ENCODE measurements around the gene CDADC1. TPM values are rescaled to one million over a fixed set of nuclear protein-coding genes. Genes with fewer than 3 reads are reported as not detected.

The CDADC1 gene
- total and polyA plus RNA-seq, 2 donors (not counting 3 experiments of a cell fraction or from before 2014, with no cell fraction given): 2.4 to 9.1 TPM

GRCh38 chr13:49238621-49239020, 9.1 kb upstream of the CDADC1 start:
- Histone ChIP-seq H3K9me3 (replicated peaks; ENCODE audit: control insufficient read depth, insufficient read depth, low read length) (no peaks in the 10 kb centered on the region), H3K4me3 (replicated peaks in 1 of 3; ENCODE audit: insufficient read depth in 1 of 3, low read depth in 1 of 3, low read length in 3 of 3) (no peak overlapping the region), H3K4me1 (ENCODE audit: control insufficient read depth, extremely low read depth, insufficient read depth, low read length) (no peaks in the 10 kb centered on the region), H3K9me1 (replicated peaks; ENCODE audit: control insufficient read depth, extremely low read depth, insufficient read depth, low read length) (no peaks in the 10 kb centered on the region), H2AFZ (ENCODE audit: low read depth, low read length) (no peak overlapping the region), H3K36me3 (ENCODE audit: control insufficient read depth in 2 of 2, extremely low read depth in 1 of 2, insufficient read depth in 2 of 2, low read length in 2 of 2) (no peaks in the 10 kb centered on the region), H3K9ac (replicated peaks; ENCODE audit: extremely low read depth, insufficient read depth, low read length) (no peak overlapping the region), H3K27ac (ENCODE audit: insufficient read depth, low read depth, low read length) (no peak overlapping the region), H3K4me2 (ENCODE audit: insufficient read depth, low read length) (no peak overlapping the region), H3K27me3 (ENCODE audit: control insufficient read depth in 2 of 2, insufficient read depth in 2 of 2, low read length in 2 of 2) (no peaks in the 10 kb centered on the region), H3K79me2 (ENCODE audit: control insufficient read depth, insufficient read depth, low read length) (no peaks in the 10 kb centered on the region), H4K20me1 (replicated peaks; ENCODE audit: control insufficient read depth, extremely low read depth, insufficient read depth, low read length) (no peaks in the 10 kb centered on the region)
- dilution Hi-C loops (cut with MboI; ENCODE audit: extremely low pct_ligation_motif_present, low sequenced_read_pairs) (no loop called here), intact Hi-C loops (cut with micrococcal nuclease) (no loop called here)
- CTCF ChIA-PET: interaction anchor here (0.9 to 2.8 kb wide), 3 partner anchors 9 to 42 kb away, joined by 4 to 11 read pairs (median 5); partner anchors contain the start of gene CDADC1
- TF ChIP-seq MYC (IDR thresholded peaks at IDR 0.05; ENCODE audit: low read depth, low read length) (no peak), GATA2 (IDR thresholded peaks at IDR 0.05; ENCODE audit: insufficient read depth, insufficient read length, low read depth, low read length) (no peak), MAX (IDR thresholded peaks at IDR 0.05; ENCODE audit: insufficient read depth, insufficient read length) (no peak), JUN (IDR thresholded peaks at IDR 0.05; ENCODE audit: borderline replicate concordance, insufficient read depth, insufficient read length, low read depth) (no peak), EZH2 (IDR thresholded peaks at IDR 0.05; ENCODE audit: borderline replicate concordance, low read depth, low read length, severe bottlenecking) (no peak), POLR2A (IDR thresholded peaks at IDR 0.05; ENCODE audit: low read depth, low read length) (no peak), POLR2AphosphoS5 (IDR thresholded peaks at IDR 0.05; ENCODE audit: insufficient read depth, low read depth, low read length) (no peak), CTCF (IDR thresholded peaks at IDR 0.05; ENCODE audit: extremely low read depth in 1 of 2, insufficient read depth in 1 of 2, low read depth in 1 of 2, low read length in 2 of 2) (no peak), FOS (IDR thresholded peaks at IDR 0.05; ENCODE audit: borderline replicate concordance, insufficient read depth, low read length) (no peak)
- POLR2A ChIA-PET: no interaction called here
- BruUV-seq (replicated peaks): no TSS peak
- FAIRE-seq (no peak), DNase-seq (ENCODE audit: low read depth, low spot score) (no peak)
